ENCODE data around the gene MAP2K5.

MAP2K5 gene

GRCh38 chr15:67809866-67810265, 267.4 kb downstream of the MAP2K5 start:
- DNase-seq: no peak

DNA sequence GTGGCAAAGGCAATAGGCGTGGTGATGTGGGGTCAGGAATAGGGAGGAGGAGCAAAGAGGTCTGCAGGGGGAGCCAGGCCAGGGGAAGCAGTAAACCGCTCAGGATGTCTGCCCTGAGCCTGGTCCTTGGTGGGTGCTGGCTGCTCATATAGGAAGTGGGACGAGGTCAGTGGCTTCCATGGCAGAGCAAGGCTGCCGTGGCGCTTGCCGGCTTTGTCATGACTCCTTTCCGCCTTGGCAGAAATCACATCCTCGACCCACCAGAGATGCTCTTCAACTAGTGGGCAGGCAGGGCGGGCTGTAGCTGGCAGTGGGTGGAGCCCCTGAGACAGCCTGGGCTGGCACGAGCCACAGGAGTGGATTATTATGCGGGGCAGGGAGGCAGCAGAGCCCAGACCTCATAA, 269.7 kb downstream of the MAP2K5 start:
- no peak for DNase-seq

- no peak for DNase-seq
Observed at GRCh38 chr15:67813104-67813634, 270.7 kb downstream of the MAP2K5 start.

GRCh38 chr15:67815036-67815592, 272.6 kb downstream of the MAP2K5 start:
- DNase-seq: no peak

- no peak for DNase-seq
Observed at GRCh38 chr15:67816668-67817067, 274.2 kb downstream of the MAP2K5 start.

DNA sequence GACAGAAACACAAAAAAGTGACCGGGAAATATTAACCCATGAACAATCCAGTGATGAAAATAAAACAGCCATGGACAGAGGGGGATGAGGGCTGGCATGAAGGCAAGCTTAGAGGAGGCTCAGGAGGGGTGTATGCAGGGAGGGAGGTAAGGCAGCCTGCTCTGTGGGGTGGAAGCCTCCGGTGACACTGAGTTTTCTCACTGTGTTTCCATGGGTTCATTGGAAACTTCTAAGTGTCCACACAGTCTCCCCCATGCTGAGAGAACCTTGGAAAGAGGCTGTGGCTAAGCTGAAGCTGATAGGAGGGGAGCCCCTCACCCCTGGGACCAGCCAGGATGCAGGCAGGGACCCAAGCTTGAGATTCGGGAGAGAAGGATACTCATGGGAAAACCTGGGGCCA, 276.0 kb downstream of the MAP2K5 start:
- DNase-seq: no peak

GRCh38 chr15:67819636-67820035, 277.1 kb downstream of the MAP2K5 start:
- no peak for DNase-seq

GRCh38 chr15:67820122-67820991, 277.9 kb downstream of the MAP2K5 start:
- DNase-seq: no peak

DNA sequence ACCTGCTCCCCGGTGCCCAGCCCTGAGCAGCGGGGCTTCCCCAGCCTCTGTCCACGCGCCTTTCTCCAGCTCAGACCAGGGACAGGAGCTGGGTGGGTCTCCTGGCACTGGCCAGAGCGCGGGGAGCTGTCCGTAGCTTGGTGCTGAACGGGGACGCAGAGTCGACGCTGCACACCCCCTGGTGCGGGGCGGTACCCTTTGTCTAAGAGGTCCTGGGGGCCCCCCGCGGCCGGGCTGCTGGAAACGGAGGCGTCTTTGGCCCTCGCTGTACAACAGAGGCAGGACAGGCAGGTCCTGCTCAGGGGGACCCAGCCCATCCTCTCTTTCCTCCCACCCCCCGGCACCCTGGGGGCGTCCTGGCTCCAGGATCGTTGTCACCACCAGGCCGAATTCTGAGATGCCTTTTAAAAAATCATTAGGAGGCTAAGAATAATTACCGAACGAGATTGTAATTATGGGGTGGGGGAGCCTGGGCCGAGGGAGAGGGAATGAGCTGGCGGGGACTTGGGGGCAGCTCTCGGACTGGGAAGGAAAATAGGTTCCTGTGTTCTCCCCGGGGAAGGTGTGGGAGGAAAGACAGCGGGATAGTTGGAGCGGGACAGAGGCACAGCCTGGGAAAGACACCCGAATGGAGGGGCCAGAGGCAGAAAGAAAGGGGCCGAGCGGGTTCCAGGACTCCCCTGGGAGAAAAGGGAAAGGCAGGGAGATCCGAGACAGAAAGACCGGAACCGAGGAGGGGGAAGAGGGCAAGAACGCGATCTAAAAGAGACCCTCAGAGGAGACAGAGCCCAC, 278.7 kb downstream of the MAP2K5 start:
- DNase-seq: no peak

GRCh38 chr15:67821784-67822440, 279.4 kb downstream of the MAP2K5 start:
- DNase-seq: no peak

DNA sequence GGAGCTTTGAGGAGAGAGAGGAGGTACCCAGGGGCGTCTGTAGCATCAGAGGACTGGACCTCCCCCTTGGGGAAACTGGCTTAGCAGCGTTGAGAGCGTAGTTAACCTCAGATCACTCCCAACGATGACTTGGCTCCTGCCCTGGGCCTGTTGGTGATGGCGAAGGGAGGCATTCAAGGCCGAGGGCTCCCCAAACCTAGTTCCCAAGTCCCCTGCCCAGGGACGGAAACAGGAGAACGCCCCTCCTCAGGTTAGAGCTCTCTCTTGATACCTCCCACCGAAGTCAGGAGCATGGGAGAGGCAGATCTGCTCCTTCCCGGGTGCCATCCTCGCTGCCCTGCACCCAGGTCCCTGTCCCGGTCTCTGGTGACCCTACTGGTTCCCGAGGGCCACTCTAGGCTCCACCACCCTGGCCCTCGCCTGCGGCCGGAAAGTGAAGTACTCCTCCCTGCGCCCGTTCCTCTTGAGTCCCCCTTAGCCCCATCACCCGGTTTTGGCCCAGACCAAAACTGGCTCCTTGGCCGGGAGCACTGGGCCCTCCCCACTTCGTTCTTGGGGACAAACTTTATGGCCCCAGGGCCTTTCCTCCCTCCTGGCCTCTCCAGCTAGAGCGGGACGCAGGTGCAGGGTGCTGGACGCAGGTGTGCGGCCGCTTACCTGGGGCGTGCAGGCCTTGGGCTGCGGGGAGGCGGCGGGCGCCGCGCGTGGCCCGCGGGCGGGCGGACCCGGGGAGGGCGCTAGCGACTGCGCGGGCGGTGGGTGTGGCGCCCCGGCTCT, 280.2 kb downstream of the MAP2K5 start:
- no peak for DNase-seq

DNA sequence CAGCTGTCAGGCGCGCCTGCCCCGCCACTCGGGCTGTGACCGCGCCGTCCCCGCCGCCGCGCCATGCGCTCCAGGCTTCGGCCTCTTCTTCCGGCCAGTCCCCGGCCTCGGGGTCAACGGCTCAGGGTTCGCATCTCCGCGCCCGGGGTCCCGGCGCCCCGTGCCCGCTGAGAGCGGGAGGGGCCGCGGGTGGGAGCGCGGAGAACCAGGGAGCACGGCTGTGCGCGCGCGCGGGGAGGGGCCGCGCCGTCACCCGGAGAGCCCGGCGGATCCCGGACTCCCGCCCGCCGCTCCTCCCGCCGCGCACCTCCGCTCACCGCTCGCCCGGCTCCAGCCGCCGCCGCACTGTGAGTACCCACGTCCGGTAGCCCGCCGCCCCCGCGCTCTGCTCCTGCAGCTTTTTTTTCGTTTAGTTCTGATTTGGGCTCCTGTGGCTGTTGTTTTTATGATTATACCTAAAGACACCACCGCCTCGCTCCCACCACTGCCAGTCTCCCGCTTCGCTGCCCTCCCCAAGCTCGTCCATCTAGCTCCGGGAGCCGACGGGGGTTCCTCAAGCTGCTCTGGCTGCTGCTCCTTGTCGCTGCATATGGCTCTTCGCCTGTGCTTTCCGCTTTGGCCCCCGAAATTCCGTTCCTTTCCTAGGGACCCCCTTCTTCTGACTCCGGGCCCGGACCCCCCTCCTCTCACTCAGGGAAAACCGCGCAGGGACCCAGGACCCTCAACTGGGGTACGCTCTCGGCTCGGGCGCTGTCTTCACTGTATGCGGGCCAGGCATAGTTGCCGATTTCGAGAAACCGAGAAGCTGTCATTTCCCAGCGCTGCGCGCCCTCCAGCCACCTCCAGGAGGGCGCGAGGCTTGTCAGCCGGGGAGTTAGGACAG, 281.1 kb downstream of the MAP2K5 start:
- DNase-seq: no peak

DNA sequence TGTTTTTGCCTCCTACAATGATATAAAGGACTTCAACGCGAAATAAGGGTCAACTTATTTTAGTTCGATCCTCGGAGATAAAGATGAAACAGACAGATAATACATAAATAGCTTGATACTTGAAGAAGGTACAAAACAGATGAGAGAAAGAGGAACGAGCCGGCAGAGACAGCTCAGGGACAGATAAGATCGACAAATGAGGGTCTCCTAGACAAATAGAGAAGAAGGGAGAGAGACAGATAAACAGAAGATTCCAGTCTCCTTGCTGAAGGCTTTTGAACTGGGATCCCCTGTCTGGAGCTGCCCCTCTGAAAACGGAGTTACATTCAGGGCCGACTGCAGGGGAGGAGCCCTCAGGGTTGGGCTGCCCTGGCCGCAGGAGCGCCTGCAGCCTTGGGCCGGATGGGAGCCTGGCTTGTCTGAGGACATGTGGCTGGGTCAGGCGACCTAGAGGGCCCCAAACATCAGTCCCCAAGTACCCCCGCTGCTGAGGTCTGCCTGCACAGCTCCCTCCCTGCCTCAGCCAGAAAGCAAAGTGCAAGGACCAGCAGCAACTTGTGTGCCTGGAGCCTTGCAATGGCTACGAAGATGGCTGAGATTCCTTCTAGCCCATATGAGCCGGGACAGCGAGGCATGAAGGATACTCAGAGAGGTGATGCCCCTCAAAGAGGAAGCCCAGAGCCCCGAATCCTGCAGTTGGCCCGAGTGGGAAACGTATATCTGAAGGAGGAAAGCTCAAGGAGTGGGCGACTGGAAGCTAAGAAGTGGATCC, 281.9 kb downstream of the MAP2K5 start:
- DNase-seq: no peak

DNA sequence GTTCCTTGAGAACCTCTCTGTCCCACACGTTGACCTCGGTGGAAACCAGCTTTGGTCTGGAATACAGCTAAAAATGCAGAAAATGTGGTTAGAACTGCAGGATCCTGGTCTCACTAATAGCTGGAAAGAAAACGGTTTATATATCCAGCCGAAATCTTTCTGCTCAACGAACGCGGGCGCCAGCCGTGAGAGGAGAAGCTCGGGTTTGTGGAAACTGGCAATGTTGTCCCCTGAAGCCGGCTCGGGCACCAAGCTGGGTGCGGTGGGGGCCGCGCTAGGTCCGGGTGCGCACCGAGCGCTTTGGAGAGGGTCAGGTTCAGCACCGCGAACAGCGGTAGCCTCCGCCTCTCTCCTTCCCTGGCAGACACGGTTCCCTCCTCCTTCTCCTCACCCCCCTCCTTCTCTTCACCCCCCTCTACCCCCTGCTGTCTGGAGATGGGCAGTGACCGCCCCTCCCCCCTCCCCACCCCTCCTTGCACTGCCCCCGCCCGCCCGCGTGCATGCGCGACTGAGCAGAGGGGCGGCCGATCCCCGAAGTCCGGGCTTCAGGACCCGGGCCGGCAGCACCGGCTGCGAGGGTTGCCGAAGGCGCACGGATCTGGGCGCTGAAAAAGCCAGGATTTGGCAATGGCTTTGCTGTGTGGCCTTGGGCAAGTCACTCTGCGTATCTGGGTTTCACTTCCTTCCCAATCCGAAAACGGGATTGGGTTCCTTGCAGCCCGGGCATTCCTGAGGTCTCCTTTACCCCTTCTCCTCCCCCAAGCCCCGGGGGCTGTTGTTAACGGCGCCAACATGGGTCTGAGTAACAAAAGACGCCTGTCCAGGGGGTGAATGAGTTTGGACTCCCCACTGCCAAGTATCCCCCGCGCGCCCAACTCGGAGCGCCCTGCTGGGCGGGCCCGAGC, 282.7 kb downstream of the MAP2K5 start, which contains the start of gene SKOR1:
SKOR1 (plus strand) TSS at position 534 of the 905 bp plus-strand sequence; CDS start at position 628, 94 bp downstream.
- DNase-seq: no peak

- DNase-seq: no peak
Observed at GRCh38 chr15:67825881-67826716, 283.6 kb downstream of the MAP2K5 start.

DNA sequence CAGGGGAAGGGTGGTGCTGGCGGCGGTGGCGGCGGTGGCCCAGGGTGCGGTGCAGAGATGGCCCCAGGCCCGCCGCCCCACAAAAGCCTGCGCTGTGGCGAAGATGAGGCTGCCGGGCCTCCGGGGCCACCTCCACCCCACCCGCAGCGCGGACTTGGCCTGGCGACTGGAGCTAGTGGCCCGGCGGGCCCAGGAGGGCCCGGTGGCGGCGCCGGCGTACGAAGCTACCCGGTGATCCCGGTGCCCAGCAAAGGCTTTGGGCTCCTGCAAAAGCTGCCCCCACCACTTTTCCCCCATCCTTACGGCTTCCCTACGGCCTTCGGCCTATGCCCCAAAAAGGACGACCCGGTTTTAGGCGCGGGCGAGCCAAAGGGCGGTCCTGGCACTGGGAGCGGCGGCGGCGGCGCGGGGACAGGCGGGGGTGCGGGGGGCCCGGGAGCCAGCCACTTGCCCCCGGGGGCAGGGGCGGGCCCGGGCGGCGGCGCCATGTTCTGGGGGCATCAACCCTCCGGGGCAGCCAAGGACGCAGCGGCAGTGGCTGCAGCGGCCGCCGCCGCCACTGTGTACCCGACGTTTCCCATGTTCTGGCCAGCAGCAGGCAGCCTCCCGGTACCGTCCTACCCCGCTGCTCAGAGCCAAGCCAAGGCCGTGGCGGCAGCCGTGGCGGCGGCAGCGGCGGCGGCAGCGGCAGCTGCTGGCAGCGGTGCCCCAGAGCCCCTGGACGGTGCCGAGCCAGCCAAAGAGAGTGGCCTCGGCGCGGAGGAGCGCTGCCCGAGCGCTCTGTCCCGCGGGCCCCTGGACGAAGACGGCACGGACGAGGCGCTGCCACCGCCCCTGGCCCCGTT, 284.4 kb downstream of the MAP2K5 start:
- DNase-seq: no peak
